Measurements from ENCODE around the gene CD47. TPM values are rescaled to one million over a fixed set of nuclear protein-coding genes. Genes with fewer than 3 reads are reported as not detected.

The CD47 gene
- polyA plus RNA-seq, 6 donors from 2014 or later: 219 to 439 (median 284) TPM

- H3K27ac Mint-ChIP-seq: peak overlapping the region in 3 of 6 donors; percentile 53 to 59 (median 56)
- ATAC-seq (ENCODE audit: low read depth in 2 of 2): no peak
- H3K36me3 Mint-ChIP-seq: peaks cover 45 to 47% of the 10 kb centered on the region in 2 donors
- no peaks in the 10 kb centered on the region for H3K27me3 Mint-ChIP-seq
- H3K4me3 Mint-ChIP-seq: no peak overlapping the region
- H3K9me3 Mint-ChIP-seq: no peaks in the 10 kb centered on the region
- no peak for DNase-seq
- peaks cover 27 to 43% (median 40%) of the 10 kb centered on the region in 3 donors for H3K4me1 Mint-ChIP-seq
Measured at GRCh38 chr3:108051005-108051404, 39.8 kb downstream of the CD47 start.

GRCh38 chr3:108047987-108048386 lies 42.8 kb downstream of the CD47 start:
- no peaks in the 10 kb centered on the region for H3K9me3 Mint-ChIP-seq
- H3K4me3 Mint-ChIP-seq: no peak overlapping the region
- peaks cover 35 to 38% of the 10 kb centered on the region in 2 donors for H3K36me3 Mint-ChIP-seq
- H3K27ac Mint-ChIP-seq: peak overlapping the region in 3 of 6 donors; percentile 17 to 66 (median 34)
- H3K27me3 Mint-ChIP-seq: no peaks in the 10 kb centered on the region
- DNase-seq (no peak), ATAC-seq (ENCODE audit: low read depth in 2 of 2) (no peak)
- H3K4me1 Mint-ChIP-seq: peaks cover 21 to 30% (median 23%) of the 10 kb centered on the region in 3 donors

GRCh38 chr3:108046247-108046646 lies 44.6 kb downstream of the CD47 start:
- no peak for ATAC-seq (ENCODE audit: low read depth in 2 of 2)
- Mint-ChIP-seq H3K4me1 (peaks cover 13 to 19% (median 15%) of the 10 kb centered on the region in 3 donors), H3K27ac (peak overlapping the region in 5 of 6 donors; percentile 31 to 85 (median 66))

GRCh38 chr3:108044699-108045098 lies 46.1 kb downstream of the CD47 start:
- peaks cover 26 to 35% of the 10 kb centered on the region in 2 donors for H3K36me3 Mint-ChIP-seq
- H3K27ac Mint-ChIP-seq: peak overlapping the region in 5 of 6 donors; percentile 40 to 66 (median 57)
- H3K9me3 Mint-ChIP-seq: no peaks in the 10 kb centered on the region
- ATAC-seq (ENCODE audit: low read depth in 2 of 2): no peak
- H3K27me3 Mint-ChIP-seq: no peaks in the 10 kb centered on the region
- H3K4me1 Mint-ChIP-seq: peaks cover 13 to 19% (median 15%) of the 10 kb centered on the region in 3 donors
- no peak overlapping the region for H3K4me3 Mint-ChIP-seq
- no peak for DNase-seq

More at GRCh38 chr3:108046247-108046646, 44.6 kb downstream of the CD47 start:
- H3K36me3 Mint-ChIP-seq: peaks cover 26 to 35% of the 10 kb centered on the region in 2 donors
- no peak overlapping the region for H3K4me3 Mint-ChIP-seq
- no peak for DNase-seq
- H3K9me3 Mint-ChIP-seq: no peaks in the 10 kb centered on the region
- no peaks in the 10 kb centered on the region for H3K27me3 Mint-ChIP-seq

GRCh38 chr3:108042300-108042699 lies 48.5 kb downstream of the CD47 start:
- DNase-seq (no peak), ATAC-seq (ENCODE audit: low read depth in 2 of 2) (no peak)
- Mint-ChIP-seq H3K36me3 (peaks cover 17 to 28% of the 10 kb centered on the region in 2 donors), H3K27ac (peak overlapping the region in 3 of 6 donors; percentile 5 to 53 (median 19)), H3K9me3 (no peaks in the 10 kb centered on the region), H3K27me3 (no peaks in the 10 kb centered on the region), H3K4me3 (peak overlapping the region in 1 of 8 donors; percentile 67), H3K4me1 (peaks cover 16 to 25% (median 17%) of the 10 kb centered on the region in 3 donors)

GRCh38 chr3:108041253-108041652 lies 49.6 kb downstream of the CD47 start:
- no peaks in the 10 kb centered on the region for H3K27me3 Mint-ChIP-seq
- H3K27ac Mint-ChIP-seq: peak overlapping the region in 5 of 6 donors; percentile 47 to 92 (median 70)
- H3K4me3 Mint-ChIP-seq: no peak overlapping the region
- DNase-seq (no peak), ATAC-seq (ENCODE audit: low read depth in 2 of 2) (no peak)
- H3K36me3 Mint-ChIP-seq: peaks cover 7 to 26% of the 10 kb centered on the region in 2 donors
- H3K9me3 Mint-ChIP-seq: no peaks in the 10 kb centered on the region
- peaks cover 26 to 34% (median 27%) of the 10 kb centered on the region in 3 donors for H3K4me1 Mint-ChIP-seq

GRCh38 chr3:108037770-108038169 lies 53.1 kb downstream of the CD47 start:
- peak overlapping the region; percentile 69 to 95 (median 90) for H3K27ac Mint-ChIP-seq
- no peaks in the 10 kb centered on the region for H3K9me3 Mint-ChIP-seq
- H3K36me3 Mint-ChIP-seq: peaks cover 14% of the 10 kb centered on the region in 2 donors
- ATAC-seq (ENCODE audit: low read depth in 2 of 2) (no peak), DNase-seq (no peak)
- H3K4me1 Mint-ChIP-seq: peaks cover 26 to 46% (median 34%) of the 10 kb centered on the region in 3 donors
- no peak overlapping the region for H3K4me3 Mint-ChIP-seq
- H3K27me3 Mint-ChIP-seq: no peaks in the 10 kb centered on the region

GRCh38 chr3:108036984-108037741 lies 53.7 kb downstream of the CD47 start:
- Mint-ChIP-seq H3K4me3 (peak overlapping the region in 2 of 8 donors; percentile 48 to 62), H3K4me1 (peaks cover 26 to 46% (median 34%) of the 10 kb centered on the region in 3 donors), H3K27ac (peak overlapping the region; percentile 74 to 95 (median 90)), H3K27me3 (no peaks in the 10 kb centered on the region), H3K9me3 (no peaks in the 10 kb centered on the region), H3K36me3 (peaks cover 9 to 14% of the 10 kb centered on the region in 2 donors)
- ATAC-seq (ENCODE audit: low read depth in 2 of 2) (peak; percentile 88 to 93), DNase-seq (peak; percentile 24)

GRCh38 chr3:108036401-108036800 lies 54.4 kb downstream of the CD47 start:
- H3K36me3 Mint-ChIP-seq: peaks cover 7 to 14% of the 10 kb centered on the region in 2 donors
- H3K4me1 Mint-ChIP-seq: peaks cover 26 to 42% (median 34%) of the 10 kb centered on the region in 3 donors
- H3K27me3 Mint-ChIP-seq: no peaks in the 10 kb centered on the region
- H3K27ac Mint-ChIP-seq: peak overlapping the region; percentile 63 to 94 (median 84)
- DNase-seq (no peak), ATAC-seq (ENCODE audit: low read depth in 2 of 2) (no peak)
- H3K9me3 Mint-ChIP-seq: no peaks in the 10 kb centered on the region
- H3K4me3 Mint-ChIP-seq: peak overlapping the region in 3 of 8 donors; percentile 48 to 62 (median 51)

GRCh38 chr3:108035751-108036150 lies 55.1 kb downstream of the CD47 start:
- H3K36me3 Mint-ChIP-seq: peaks cover 8 to 14% of the 10 kb centered on the region in 2 donors
- peak overlapping the region in 5 of 8 donors; percentile 5 to 74 (median 26) for H3K4me3 Mint-ChIP-seq
- H3K4me1 Mint-ChIP-seq: peaks cover 26 to 42% (median 34%) of the 10 kb centered on the region in 3 donors
- no peak for DNase-seq
- H3K27ac Mint-ChIP-seq: peak overlapping the region; percentile 69 to 91 (median 86)
- H3K27me3 Mint-ChIP-seq: no peaks in the 10 kb centered on the region
- ATAC-seq (ENCODE audit: low read depth in 2 of 2): peak in 1 of 2 donors; percentile 26
- H3K9me3 Mint-ChIP-seq: no peaks in the 10 kb centered on the region

GRCh38 chr3:108031895-108032294 lies 58.9 kb downstream of the CD47 start:
- DNase-seq (no peak), ATAC-seq (ENCODE audit: low read depth in 2 of 2) (no peak)
- H3K27me3 Mint-ChIP-seq: no peaks in the 10 kb centered on the region
- H3K27ac Mint-ChIP-seq: peak overlapping the region in 1 of 6 donors; percentile 26
- peaks cover 4 to 21% of the 10 kb centered on the region in 2 donors for H3K36me3 Mint-ChIP-seq
- peaks cover 19 to 27% (median 25%) of the 10 kb centered on the region in 3 donors for H3K4me1 Mint-ChIP-seq
- peaks cover 0 to 5% (median 0%) of the 10 kb centered on the region in 7 donors for H3K9me3 Mint-ChIP-seq
- H3K4me3 Mint-ChIP-seq: no peak overlapping the region

GRCh38 chr3:108030960-108031359 lies 59.9 kb downstream of the CD47 start:
- Mint-ChIP-seq H3K4me1 (peaks cover 9 to 18% (median 16%) of the 10 kb centered on the region in 3 donors), H3K9me3 (peaks cover 0 to 5% (median 0%) of the 10 kb centered on the region in 7 donors), H3K27ac (no peak overlapping the region), H3K4me3 (no peak overlapping the region), H3K36me3 (peaks cover 4 to 21% of the 10 kb centered on the region in 2 donors), H3K27me3 (no peaks in the 10 kb centered on the region)
- ATAC-seq (ENCODE audit: low read depth in 2 of 2) (no peak), DNase-seq (no peak)

- Mint-ChIP-seq H3K4me3 (no peak overlapping the region), H3K36me3 (peaks cover 13 to 21% of the 10 kb centered on the region in 2 donors), H3K27ac (no peak overlapping the region), H3K4me1 (peaks cover 3 to 7% (median 5%) of the 10 kb centered on the region in 3 donors), H3K9me3 (peaks cover 0 to 5% (median 0%) of the 10 kb centered on the region in 7 donors), H3K27me3 (no peaks in the 10 kb centered on the region)
- DNase-seq: no peak
- no peak for ATAC-seq (ENCODE audit: low read depth in 2 of 2)
Measured at GRCh38 chr3:108029466-108029865, 61.4 kb downstream of the CD47 start.

Data from naive B cell (primary cell).